CD4-positive, alpha-beta T cell treated with Interferon alpha-2 for 1 hour (primary cell): ENCODE measurements around the gene HOXA3.
A peak's percentile ranks its signal among the peaks of the same experiment; 100 is the strongest.

ENCODE experiments used
- DNase-seq, 2 donors: peaks; one replicate each; pipeline ENCODE4 v3.0.0-alpha.2; 2020 to 2022

The HOXA3 gene

GRCh38 chr7:27154901-27155815 is 2.8 kb upstream of the HOXA3 start:
- no peak for DNase-seq

GRCh38 chr7:27154369-27154768 is 2.0 kb upstream of the HOXA3 start:
- no peak for DNase-seq

- DNase-seq, result no peak
Observed at GRCh38 chr7:27153526-27153925, 1.1 kb upstream of the HOXA3 start.

DNA sequence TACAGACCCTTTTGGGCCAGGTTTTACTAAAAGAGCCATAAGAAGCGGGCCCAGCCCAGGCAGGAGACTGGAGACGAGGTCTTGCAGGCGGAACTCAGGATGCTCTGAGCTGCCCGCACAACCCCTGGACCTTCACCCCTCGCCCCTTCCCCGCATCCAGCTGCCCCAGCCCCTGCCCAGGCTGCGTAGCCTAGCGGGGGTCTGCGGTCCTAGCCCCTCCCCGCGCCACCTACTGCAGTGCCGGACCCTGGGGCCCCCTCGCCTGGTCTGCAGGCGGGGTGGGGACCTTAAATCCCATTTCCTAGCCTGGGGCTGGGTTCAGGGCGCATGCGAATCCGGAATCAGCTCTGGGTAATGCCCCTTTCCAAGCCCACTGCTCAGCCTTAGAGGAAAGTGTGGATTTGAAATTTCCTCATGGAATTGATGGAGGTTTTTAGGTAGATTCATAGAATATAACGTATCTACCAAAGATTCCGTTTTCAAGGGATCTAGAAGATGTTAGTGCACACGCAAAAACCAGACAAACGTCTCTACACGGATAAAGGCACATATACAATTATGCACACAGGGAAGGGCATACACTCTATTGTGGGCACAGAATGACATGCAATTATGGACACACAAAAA is 546 bp upstream of the HOXA3 start:
- DNase-seq, result no peak

DNA sequence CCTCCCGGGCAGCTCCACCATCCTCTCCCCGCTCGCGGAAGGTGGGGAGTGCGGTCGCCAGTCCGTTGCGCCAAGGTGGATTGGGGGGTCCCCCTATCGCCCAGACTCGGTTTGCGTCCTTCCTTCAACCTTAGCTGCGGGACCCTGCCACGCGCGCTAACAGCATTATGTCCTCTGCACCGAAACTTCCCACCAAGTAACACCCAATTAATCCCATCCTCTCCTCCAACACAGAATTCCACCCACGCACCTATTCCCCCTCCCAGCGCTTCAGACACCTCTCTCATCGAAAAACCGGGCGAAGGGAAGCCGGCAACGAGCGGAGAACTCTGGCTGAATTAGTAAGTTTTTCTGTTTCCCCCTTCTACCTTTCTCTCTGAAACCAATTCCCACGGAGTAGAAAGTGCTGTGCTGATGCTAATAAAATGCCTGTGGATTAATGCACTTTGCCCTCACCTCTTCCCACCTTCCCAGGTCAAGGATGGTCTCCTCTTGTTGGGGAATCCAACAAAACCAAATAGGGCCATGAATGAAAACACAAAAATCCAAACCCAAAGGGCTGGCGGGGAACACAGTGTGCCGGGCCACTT is 947 bp downstream of the HOXA3 start:
- DNase-seq, result no peak

DNA sequence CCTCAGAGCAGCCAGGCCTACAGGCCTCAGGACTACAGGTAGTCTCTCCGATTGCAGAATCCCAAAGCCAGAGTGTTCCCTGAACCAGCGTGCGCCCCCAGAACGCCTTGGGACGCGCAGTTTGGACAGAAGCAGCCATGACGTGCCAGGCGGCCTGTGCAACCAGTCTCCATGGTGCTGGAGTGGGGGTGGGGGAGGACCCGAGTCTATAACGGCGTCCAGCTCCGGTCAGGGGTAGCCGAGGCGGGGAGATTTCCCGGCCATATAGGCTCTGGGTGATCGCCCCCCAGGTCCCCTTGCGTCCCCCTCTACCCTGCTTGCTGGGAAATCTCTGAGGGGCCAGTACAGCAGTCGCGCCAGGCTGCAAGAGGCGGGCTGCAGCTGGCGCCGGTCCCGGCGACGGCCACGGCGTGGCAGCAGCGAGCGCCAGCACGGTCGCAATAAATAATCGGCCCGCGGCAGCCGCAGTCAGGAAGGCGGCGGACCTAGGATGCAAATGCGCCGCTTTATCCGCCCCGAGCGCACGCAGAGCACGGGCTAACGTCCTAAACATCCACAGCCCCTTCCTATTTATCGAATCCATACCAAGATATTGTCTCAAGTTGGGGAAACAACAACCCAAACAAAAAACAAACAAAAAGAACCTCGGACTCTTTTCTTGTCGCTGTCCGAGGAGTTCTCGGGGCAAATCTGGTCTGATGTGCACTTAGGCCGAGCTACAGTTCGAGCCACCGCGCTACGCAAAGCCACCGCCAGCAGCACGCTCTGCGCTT is 1.6 kb downstream of the HOXA3 start:
- DNase-seq, result peak; percentile 57 to 72

- DNase-seq, result no peak
Observed at GRCh38 chr7:27149842-27150567, 2.4 kb downstream of the HOXA3 start.

GRCh38 chr7:27148756-27149641 is 3.4 kb downstream of the HOXA3 start:
- no peak for DNase-seq

GRCh38 chr7:27148031-27148755 is 4.2 kb downstream of the HOXA3 start:
- no peak for DNase-seq

DNA sequence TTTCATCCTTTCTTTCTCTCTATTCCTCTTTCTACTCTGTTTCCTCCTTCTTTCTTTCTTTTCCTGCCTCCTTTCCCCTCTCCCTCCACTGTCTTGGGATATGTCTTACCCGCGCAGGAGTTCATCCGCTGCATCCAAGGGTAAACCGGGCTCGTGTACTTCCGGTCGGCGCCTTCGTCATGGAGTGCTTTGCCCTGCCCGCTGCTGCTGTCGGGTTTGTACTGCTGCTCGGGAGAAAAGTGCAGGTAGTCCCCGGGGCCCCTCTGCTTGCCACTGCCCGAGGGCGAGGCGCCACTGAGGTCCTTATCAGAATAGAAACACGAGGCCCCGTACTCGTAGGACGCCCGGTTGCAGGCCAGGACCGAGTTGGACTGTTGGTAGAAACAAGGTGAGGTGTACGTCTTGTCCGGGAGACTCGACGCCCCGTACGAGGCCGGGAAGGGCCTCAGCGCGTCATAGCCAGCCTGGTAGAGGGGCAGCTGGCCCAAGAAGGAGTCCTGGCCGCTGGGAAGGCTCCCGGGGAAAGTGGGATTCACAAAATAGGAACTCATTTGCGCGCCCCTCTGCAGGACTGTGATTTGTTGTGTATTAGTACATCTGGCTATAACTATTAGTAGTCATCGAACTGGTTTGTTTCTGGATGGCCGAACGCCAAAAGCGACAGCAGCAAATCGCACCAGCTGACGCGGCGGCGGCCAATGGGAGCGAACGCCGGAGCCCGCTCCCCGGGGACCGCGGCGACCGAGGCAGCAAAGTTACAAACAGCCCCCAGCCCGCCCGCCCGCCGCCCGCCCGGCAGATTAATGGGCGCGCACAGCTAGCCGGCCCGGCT is 5.0 kb downstream of the HOXA3 start, which contains the start of gene HOXA6:
Gene HOXA6, minus strand, starts transcription at position 576 of the 832 bp plus-strand sequence. Its CDS starts 25 bp downstream, at position 551.
- DNase-seq, result no peak

GRCh38 chr7:27146491-27147198 is 5.7 kb downstream of the HOXA3 start:
- no peak for DNase-seq

GRCh38 chr7:27145914-27146412 is 6.4 kb downstream of the HOXA3 start:
- no peak for DNase-seq

DNA sequence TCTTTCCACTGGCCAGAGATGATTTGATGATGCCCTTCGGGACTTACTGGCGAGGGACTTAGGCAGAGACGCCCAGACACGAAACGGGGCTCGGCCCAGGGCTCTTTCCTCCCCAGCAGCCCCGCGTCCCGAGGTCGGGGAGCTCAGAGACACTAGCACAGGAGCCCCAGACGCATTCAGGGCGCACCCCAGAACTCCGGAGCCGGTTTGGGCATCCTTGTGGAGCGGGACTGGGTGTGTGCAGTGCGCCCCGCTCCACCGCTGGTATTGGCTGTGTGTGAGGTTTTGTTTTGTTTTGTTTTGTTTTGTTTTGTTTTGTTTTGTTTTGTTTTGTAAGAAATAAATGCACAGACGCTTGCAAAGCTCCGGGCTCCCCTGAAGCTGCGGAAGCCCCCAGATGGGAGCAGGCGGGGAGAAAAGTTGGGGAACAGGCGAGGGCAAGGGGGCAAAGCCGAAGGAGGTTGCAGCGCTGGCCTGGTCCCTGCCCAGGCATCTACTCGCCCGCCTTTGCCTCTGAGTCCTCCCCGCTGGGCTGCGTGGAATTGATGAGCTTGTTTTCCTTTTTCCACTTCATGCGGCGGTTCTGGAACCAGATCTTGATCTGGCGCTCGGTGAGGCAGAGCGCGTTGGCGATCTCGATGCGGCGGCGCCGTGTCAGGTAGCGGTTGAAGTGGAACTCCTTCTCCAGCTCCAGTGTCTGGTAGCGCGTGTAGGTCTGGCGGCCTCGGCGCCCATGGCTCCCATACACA is 7.0 kb downstream of the HOXA3 start:
- DNase-seq, result no peak

DNA sequence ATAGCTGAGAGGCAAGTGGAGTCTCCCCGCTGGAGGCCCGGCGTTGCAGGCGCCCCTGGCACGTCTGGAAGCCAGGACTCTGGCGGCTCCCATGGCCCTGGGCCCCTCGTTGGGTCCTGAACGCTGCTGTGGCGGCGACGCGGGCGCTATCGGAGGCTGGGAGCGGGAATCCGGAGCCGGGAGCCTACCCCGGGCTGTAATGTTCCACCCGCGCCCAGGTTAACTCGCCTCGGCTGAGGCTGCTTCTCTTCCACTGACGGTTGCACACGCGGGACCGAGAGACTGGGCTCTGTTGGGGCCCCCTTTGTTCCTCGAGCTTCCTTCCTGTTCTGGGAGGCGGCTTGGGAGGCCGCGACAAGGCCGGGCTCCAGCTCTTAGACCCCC is 7.6 kb downstream of the HOXA3 start:
- no peak for DNase-seq

DNA sequence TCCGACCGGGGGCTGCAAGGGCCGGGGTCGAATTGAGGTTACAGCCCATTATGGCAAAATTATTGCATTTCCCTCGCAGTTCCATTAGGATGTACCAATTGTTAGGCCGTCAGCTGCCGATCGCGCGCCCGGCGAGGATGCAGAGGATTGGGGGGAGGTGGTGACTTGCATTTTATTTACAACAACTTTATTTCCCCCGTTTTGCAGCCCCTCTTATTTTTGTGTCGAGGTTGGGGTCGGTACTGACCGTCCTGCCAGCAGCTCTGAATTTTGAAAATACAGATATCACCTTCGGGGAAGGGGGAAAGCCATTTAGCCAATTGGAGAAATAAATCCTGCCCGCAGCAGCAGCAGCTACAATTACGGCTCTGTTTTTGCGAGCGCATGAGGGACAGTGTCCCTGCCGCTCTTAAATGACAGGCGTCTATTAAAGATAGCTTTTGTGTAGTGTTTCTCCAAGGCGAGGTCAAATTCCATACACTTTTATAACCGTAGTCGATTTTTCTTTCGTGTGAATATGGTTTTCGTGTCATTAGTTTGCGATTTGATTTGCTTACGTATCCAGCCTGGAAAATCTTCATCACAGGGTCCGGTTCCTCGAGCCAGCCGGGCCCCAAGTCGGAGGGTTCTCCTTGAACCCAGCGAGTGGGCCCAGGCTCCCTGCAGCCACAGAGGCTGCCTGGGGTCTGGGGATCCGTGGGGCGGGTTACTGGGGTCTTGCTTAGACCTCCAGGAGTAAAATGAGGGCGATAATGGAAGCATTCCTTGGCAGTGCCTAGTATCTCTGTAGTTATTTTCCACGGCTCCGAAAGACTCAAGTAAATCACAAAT is 8.2 kb downstream of the HOXA3 start:
- no peak for DNase-seq

- peak in 1 of 2 donors; percentile 52 for DNase-seq
Observed at GRCh38 chr7:27143023-27143949, 9.1 kb downstream of the HOXA3 start, which contains the start of gene HOXA5. HOXA5 (minus strand) TSS chr7:27143681; CDS start chr7:27143607, 74 bp downstream.
